ENCODE measurements around the gene C1orf167. TPM values are rescaled to one million over a fixed set of nuclear protein-coding genes. Genes with fewer than 3 reads are reported as not detected.
A peak's percentile ranks its signal among the peaks of the same experiment; 100 is the strongest.

C1orf167 gene
- total RNA-seq, 4 donors from 2014 or later = 0.21 to 0.82 TPM; not detected in 2

DNA sequence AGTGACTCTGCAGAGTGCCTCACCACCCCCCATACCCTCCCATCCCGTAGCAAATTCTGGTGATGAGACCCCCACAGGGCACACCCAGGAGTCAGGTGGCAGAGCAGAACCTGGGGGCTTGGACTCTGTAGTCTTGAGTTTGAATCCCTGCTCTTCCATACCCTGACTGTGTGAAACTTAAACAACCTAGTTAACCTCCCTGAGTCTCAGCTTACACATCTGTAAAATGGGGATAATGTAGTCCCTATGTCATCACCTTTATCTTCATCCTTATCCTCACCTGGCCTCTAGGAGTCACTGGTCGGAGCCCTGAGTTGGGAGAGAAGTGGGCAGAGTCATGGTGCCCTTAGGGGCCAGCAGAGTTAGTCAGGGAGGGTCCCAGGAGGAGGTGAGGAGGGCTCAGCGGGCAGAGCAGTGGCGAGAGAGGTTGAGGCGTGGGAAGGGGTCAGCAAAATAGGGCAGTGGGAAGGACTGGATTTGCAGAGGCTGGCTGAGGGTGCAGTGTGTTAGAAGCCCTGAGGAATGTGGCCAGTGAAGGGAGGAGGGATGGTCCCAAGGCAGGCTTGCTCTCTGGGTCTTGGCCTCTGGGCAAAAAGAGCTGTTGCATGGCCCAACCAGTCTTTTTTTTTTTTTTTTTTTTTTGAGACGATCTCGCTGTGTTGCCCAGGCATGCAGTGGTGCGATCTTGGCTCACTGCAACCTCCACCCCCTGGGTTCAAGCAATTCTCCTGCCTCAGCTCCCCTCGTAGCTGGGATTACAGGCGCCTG, 18.6 kb downstream of the C1orf167 start:
- Histone ChIP-seq H3K27ac (no peak overlapping the region), H3K4me1 (no peaks in the 10 kb centered on the region), H3K4me3 (no peak overlapping the region), H3K36me3 (no peaks in the 10 kb centered on the region), H3K27me3 (no peaks in the 10 kb centered on the region), H3K9me3 (no peaks in the 10 kb centered on the region)
- TF ChIP-seq POLR2A (IDR thresholded peaks at IDR 0.05) = no peak
- TF ChIP-seq, protein P1, sequence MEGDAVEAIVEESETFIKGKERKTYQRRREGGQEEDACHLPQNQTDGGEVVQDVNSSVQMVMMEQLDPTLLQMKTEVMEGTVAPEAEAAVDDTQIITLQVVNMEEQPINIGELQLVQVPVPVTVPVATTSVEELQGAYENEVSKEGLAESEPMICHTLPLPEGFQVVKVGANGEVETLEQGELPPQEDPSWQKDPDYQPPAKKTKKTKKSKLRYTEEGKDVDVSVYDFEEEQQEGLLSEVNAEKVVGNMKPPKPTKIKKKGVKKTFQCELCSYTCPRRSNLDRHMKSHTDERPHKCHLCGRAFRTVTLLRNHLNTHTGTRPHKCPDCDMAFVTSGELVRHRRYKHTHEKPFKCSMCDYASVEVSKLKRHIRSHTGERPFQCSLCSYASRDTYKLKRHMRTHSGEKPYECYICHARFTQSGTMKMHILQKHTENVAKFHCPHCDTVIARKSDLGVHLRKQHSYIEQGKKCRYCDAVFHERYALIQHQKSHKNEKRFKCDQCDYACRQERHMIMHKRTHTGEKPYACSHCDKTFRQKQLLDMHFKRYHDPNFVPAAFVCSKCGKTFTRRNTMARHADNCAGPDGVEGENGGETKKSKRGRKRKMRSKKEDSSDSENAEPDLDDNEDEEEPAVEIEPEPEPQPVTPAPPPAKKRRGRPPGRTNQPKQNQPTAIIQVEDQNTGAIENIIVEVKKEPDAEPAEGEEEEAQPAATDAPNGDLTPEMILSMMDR (IDR thresholded peaks at IDR 0.05) = no peak
- no peak for DNase-seq
- intact Hi-C loops (cut with DNase I; ENCODE audit: low total_unique reads) = no loop called here

DNA sequence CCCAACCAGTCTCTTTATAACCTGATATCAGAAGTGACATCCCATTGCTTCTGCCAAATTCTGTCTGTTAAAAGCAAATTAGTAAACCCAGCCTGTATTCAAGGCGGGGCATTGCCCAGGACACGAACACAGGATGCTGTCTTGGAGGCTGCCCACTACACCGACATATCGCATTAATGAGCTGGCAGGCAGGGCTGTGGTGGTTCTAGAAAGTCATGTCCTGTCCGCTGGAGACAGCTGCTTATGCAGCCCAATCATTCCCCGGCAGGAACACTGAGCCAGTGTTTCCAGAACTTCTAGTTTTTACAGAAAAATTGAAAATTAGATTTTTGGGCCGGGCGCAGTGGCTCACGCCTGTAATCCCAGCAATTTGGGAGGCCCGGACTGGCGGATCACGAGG, 19.3 kb downstream of the C1orf167 start:
- TF ChIP-seq, protein P1 (IDR thresholded peaks at IDR 0.05) = no peak
- no peak for TF ChIP-seq POLR2A (IDR thresholded peaks at IDR 0.05)

DNA sequence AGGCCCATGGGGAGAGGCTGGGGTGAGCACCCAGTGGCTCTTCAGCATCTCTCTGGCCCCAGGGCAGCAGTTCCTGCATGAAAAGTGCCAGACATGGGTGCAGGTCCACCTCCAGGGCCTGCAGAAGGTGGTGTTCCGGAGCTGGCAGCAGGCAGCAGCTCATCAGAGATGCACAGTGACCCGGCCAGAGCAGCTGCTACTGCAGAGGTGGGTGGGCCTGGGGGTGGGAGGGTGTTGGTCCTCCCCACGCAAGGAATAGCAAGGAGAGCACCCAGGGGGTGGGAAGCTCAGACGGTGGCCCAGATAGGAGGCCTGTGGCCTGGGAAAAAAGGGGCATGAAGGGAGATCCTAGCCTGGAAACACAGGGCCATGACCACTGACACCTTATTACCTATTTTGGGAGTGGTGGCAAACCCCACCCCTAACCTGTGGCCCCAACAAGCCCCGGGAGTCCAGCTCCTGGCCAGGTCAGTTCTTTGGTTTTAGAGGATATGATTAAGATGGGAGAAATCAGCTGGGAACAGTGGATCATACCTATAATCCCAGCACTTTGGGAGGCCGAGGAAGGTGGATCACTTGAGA, 20.2 kb downstream of the C1orf167 start:
- H3K9me3 ChIP-seq = no peaks in the 10 kb centered on the region
- intact Hi-C loops (cut with DNase I; ENCODE audit: low total_unique reads) = no loop called here
- H3K4me1 ChIP-seq = no peaks in the 10 kb centered on the region
- no peak overlapping the region for H3K4me3 ChIP-seq
- no peak overlapping the region for H3K27ac ChIP-seq
- H3K27me3 ChIP-seq = no peaks in the 10 kb centered on the region
- TF ChIP-seq, protein P1 (IDR thresholded peaks at IDR 0.05) = no peak
- no peak for TF ChIP-seq POLR2A (IDR thresholded peaks at IDR 0.05)
- no peak for DNase-seq
- no peaks in the 10 kb centered on the region for H3K36me3 ChIP-seq

More for the DNA sequence above, 19.3 kb downstream of the C1orf167 start:
- no peak for DNase-seq
- intact Hi-C loops (cut with DNase I; ENCODE audit: low total_unique reads) = no loop called here
- Histone ChIP-seq H3K36me3 (no peaks in the 10 kb centered on the region), H3K4me1 (no peaks in the 10 kb centered on the region), H3K27ac (no peak overlapping the region), H3K9me3 (no peaks in the 10 kb centered on the region), H3K27me3 (no peaks in the 10 kb centered on the region), H3K4me3 (no peak overlapping the region)

DNA sequence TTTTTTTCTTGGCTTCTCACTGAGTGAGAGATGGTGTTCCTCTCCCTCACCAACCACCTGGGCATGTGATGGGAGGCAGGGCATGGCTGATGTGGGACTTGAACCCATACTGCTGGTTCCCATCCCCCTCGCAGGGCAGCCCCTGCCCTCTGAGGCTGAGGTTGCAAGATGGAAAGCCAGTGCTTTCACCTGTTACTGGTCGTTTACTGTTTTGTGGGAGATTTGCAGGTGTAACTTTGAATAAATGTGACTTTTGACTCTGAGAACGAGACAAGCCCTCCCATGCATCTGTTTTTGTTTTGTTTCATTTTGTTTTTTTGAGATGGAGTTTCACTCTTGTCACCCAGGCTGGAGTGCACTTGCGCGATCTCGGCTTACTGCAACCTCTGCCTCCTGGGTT, 21.6 kb downstream of the C1orf167 start:
- intact Hi-C loops (cut with DNase I; ENCODE audit: low total_unique reads) = no loop called here
- H3K27ac ChIP-seq = no peak overlapping the region
- H3K9me3 ChIP-seq = no peaks in the 10 kb centered on the region
- DNase-seq = no peak
- no peaks in the 10 kb centered on the region for H3K27me3 ChIP-seq
- H3K36me3 ChIP-seq = no peaks in the 10 kb centered on the region
- H3K4me3 ChIP-seq = no peak overlapping the region
- TF ChIP-seq, protein P1 (IDR thresholded peaks at IDR 0.05) = no peak
- TF ChIP-seq POLR2A (IDR thresholded peaks at IDR 0.05) = no peak
- no peaks in the 10 kb centered on the region for H3K4me1 ChIP-seq

DNA sequence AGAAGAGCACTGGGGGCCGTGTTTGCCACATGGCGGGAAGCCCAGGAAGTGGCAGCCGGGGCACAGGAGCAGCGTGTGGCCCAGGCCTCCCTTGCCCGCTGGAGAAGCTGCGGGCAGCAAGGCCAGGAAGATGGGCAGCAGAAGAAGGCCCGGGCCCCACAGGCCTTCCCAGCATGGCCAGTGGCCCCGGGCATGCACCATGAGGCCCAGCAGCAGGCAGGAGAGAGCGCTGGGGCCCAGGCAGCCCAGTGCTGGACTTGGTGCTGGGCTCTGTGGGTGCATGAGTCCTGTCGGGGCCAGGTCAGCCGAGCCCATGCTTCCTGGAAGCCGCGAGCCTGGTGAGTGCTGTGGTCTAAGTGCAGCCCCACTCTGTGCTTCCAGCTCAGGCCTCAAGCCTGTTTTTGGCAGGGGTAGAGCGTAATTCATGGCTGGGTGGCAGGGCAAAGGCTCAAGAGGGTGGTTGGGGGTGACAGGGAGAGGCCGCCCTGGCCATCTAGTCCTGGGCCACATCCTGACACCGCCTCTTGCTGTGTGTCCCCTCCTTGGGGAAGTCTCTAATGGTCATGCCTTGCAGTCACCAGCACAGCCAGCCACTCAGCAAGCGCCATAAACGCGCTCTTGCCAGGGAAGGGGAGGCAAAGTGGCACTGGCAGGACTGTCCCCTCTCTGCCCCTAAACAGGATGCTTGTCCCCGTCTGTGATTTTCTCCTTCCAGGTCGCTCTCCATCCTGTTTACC, 22.4 kb downstream of the C1orf167 start:
- TF ChIP-seq, protein P1 (IDR thresholded peaks at IDR 0.05) = no peak
- TF ChIP-seq POLR2A (IDR thresholded peaks at IDR 0.05) = no peak
- peak overlapping the region; percentile 54 to 61 for H3K27ac ChIP-seq
- intact Hi-C loops (cut with DNase I; ENCODE audit: low total_unique reads) = no loop called here
- peak overlapping the region in 1 of 2 donors; percentile 17 for H3K4me3 ChIP-seq
- no peaks in the 10 kb centered on the region for H3K9me3 ChIP-seq
- H3K27me3 ChIP-seq = no peaks in the 10 kb centered on the region
- H3K4me1 ChIP-seq = no peaks in the 10 kb centered on the region
- no peaks in the 10 kb centered on the region for H3K36me3 ChIP-seq
- no peak for DNase-seq

Data from uterus (tissue), 4 donors.